ENCODE data around the gene SUCLG1.

The SUCLG1 gene

DNA sequence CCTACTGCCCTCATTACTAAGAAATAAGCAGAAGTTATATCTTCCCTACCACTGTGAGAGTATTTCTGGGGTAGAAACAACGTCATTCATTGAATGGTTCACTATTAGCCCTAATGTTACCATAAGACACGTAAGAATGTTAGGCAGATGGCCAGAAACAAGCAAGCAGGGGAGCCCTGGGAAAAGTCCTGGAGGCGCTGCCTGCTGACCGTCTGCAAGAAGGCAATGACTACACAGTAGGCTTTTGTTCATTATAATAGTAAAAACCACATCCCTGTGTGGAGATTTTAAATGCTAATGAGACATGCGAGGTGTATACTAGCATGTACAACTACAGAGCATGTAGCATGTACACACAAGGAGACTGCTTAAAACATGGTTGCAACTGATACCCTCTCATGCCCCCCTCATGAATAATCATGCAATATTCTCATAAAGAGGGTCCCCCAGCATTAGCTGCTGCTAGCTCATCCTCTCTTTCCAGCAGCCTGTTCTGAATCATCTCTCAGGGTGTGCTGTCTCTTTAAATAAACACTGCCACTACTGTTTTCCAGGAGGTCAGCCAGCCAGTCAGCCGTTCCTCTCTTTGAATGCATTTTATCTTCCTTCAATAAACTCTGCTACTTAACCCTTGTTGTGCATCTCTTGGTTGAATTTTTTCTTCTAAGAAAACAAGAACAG is 23.6 kb downstream of the SUCLG1 start:
- no peaks in the 10 kb centered on the region for H3K27me3 ChIP-seq (ENCODE audit: control insufficient read depth, insufficient read depth, low read length)
- no peak overlapping the region for H2AFZ ChIP-seq
- H3K79me2 ChIP-seq: no peaks in the 10 kb centered on the region
- no peak overlapping the region for H3K4me3 ChIP-seq (ENCODE audit: low read depth, low read length)
- peaks cover 12% of the 10 kb centered on the region for H3K4me1 ChIP-seq
- H3K27ac ChIP-seq: no peak overlapping the region
- H3K36me3 ChIP-seq (ENCODE audit: control insufficient read depth, insufficient read depth, low read length): no peaks in the 10 kb centered on the region
- no peak overlapping the region for H3K9ac ChIP-seq
- H3K4me2 ChIP-seq (ENCODE audit: low read length): peak overlapping the region; percentile 31
- no peaks in the 10 kb centered on the region for H3K9me3 ChIP-seq (ENCODE audit: control insufficient read depth, low read length)
- TF ChIP-seq, protein P1, sequence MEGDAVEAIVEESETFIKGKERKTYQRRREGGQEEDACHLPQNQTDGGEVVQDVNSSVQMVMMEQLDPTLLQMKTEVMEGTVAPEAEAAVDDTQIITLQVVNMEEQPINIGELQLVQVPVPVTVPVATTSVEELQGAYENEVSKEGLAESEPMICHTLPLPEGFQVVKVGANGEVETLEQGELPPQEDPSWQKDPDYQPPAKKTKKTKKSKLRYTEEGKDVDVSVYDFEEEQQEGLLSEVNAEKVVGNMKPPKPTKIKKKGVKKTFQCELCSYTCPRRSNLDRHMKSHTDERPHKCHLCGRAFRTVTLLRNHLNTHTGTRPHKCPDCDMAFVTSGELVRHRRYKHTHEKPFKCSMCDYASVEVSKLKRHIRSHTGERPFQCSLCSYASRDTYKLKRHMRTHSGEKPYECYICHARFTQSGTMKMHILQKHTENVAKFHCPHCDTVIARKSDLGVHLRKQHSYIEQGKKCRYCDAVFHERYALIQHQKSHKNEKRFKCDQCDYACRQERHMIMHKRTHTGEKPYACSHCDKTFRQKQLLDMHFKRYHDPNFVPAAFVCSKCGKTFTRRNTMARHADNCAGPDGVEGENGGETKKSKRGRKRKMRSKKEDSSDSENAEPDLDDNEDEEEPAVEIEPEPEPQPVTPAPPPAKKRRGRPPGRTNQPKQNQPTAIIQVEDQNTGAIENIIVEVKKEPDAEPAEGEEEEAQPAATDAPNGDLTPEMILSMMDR (IDR thresholded peaks at IDR 0.05): no peak

DNA sequence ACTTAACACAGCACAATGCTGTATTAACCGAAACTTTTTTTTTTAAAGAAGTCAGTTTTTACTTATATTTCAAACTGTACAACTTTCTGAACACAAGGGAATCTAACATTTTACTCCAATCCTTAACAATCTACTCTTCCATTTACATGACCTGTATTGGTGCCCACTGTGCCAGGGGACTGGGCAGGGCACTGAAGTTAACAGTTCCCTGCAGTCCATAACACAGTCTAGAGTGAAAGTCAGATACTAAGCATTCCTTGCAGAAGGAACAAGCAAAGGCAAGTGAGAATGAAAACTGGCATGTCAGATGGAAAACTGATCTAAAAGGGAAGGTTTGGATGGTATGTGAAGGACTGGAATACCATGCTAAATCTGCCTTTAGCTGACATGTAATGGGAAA is 29.8 kb downstream of the SUCLG1 start:
- Histone ChIP-seq H3K9ac (no peak overlapping the region), H3K9me3 (ENCODE audit: control insufficient read depth, low read length) (no peaks in the 10 kb centered on the region), H3K4me3 (ENCODE audit: low read depth, low read length) (no peak overlapping the region), H3K79me2 (no peaks in the 10 kb centered on the region), H3K4me2 (ENCODE audit: low read length) (no peak overlapping the region), H3K36me3 (ENCODE audit: control insufficient read depth, insufficient read depth, low read length) (no peaks in the 10 kb centered on the region), H2AFZ (no peak overlapping the region), H3K4me1 (peaks cover 9% of the 10 kb centered on the region), H3K27ac (no peak overlapping the region), H3K27me3 (ENCODE audit: control insufficient read depth, insufficient read depth, low read length) (no peaks in the 10 kb centered on the region)
- TF ChIP-seq, protein P1 (IDR thresholded peaks at IDR 0.05): no peak

DNA sequence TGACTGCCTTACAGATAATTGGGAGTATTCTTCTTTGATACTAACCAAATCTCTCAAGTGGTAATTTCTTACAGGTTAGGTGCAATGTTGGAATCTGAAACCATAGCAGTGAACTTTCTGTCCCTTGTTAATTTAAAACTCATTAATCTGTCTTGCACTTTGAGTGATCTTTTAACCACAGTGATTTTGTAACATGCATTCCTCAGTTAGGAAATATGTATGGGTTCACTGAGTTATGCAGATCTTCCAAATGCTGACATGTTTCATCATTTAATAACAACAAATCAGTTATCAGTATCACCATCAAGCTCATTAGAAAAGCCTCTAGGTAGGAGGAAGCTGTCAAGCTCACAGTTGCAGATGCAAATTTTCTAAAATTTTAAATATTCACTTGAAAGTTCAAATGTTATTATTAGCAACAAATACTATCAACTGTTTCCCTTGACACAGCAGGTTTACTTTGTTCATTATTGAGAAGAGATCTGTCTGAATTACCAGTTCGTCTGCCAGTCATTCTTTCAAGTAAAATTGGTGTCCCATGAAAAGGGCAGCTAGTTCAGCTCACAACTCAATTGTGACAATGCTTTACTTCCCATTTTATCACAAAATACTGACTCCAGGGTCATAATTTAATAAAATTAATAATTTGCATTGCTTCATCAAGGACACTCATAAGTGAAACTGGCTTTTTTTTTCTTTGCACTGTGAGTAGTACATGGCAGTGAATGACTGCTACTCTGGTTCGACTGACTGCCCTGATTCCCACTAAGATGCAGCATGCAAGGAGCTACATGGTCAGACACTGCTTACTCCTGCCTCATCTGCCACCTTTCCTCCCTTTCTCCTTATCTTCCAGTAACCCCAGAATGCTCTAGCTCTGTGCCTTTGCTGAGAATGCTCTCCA is 31.6 kb downstream of the SUCLG1 start:
- H3K36me3 ChIP-seq (ENCODE audit: control insufficient read depth, insufficient read depth, low read length): no peaks in the 10 kb centered on the region
- TF ChIP-seq, protein P1 (IDR thresholded peaks at IDR 0.05): no peak
- no peak overlapping the region for H3K9ac ChIP-seq

DNA sequence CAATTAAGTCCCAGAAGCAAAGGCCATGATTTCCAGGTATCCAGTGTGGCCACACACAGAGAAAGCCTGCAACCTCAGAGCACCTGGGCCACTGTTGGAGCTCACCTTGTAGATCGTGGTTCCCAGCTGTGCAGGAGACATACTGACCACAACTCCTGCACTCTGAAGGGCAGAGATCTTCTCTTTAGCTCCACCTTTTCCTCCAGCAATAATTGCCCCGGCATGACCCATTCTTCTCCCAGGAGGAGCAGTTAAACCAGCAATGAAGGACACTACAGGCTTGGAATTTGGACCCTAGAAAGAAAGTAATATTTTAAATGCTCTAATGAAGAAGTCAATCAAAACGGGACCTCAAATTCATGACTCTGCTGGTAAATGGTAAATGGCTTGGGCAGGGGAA is 33.8 kb downstream of the SUCLG1 start:
- no peak overlapping the region for H3K27ac ChIP-seq
- no peak overlapping the region for H3K4me3 ChIP-seq (ENCODE audit: low read depth, low read length)
- H3K27me3 ChIP-seq (ENCODE audit: control insufficient read depth, insufficient read depth, low read length): no peaks in the 10 kb centered on the region
- TF ChIP-seq, protein P1 (IDR thresholded peaks at IDR 0.05): no peak
- no peak overlapping the region for H2AFZ ChIP-seq
- no peaks in the 10 kb centered on the region for H3K9me3 ChIP-seq (ENCODE audit: control insufficient read depth, low read length)
- H3K4me2 ChIP-seq (ENCODE audit: low read length): no peak overlapping the region
- no peak overlapping the region for H3K9ac ChIP-seq
- peaks cover 9% of the 10 kb centered on the region for H3K4me1 ChIP-seq
- no peaks in the 10 kb centered on the region for H3K36me3 ChIP-seq (ENCODE audit: control insufficient read depth, insufficient read depth, low read length)
- no peaks in the 10 kb centered on the region for H3K79me2 ChIP-seq

More for the DNA sequence above, 31.6 kb downstream of the SUCLG1 start:
- Histone ChIP-seq H3K27ac (no peak overlapping the region), H2AFZ (no peak overlapping the region), H3K27me3 (ENCODE audit: control insufficient read depth, insufficient read depth, low read length) (no peaks in the 10 kb centered on the region), H3K4me2 (ENCODE audit: low read length) (no peak overlapping the region), H3K79me2 (no peaks in the 10 kb centered on the region), H3K4me1 (peaks cover 9% of the 10 kb centered on the region), H3K4me3 (ENCODE audit: low read depth, low read length) (no peak overlapping the region), H3K9me3 (ENCODE audit: control insufficient read depth, low read length) (no peaks in the 10 kb centered on the region)
